HG02885 (cell line): ENCODE measurements around the gene SGK1.
"Not testable (repeated sequence)": the region's sequence is repeated elsewhere in the genome, so short reads cannot be mapped to it uniquely, and the experiment has no call there.

ENCODE experiments used
- ATAC-seq: cut with Tn5 transposase; IDR thresholded peaks from one replicate; pipeline ENCODE4 v1.9.1; 2021; ENCODE audit warnings: mild to moderate bottlenecking; ENCODE audit not compliant: unreplicated experiment, poor library complexity

SGK1 gene

GRCh38 chr6:134328792-134329191 is 10.9 kb upstream of the SGK1 start:
- ATAC-seq, result no peak

- ATAC-seq, result no peak
Measured at GRCh38 chr6:134328138-134328537, 10.2 kb upstream of the SGK1 start.

GRCh38 chr6:134326192-134326591 is 8.3 kb upstream of the SGK1 start:
- ATAC-seq, result not testable (repeated sequence)

GRCh38 chr6:134324766-134325165 is 6.9 kb upstream of the SGK1 start:
- ATAC-seq, result no peak

- no peak for ATAC-seq
Measured at GRCh38 chr6:134324141-134324540, 6.2 kb upstream of the SGK1 start.

- ATAC-seq, result no peak
Measured at GRCh38 chr6:134323698-134324097, 5.8 kb upstream of the SGK1 start.

GRCh38 chr6:134323294-134323693 is 5.4 kb upstream of the SGK1 start:
- ATAC-seq, result no peak

- no peak for ATAC-seq
Measured at GRCh38 chr6:134322216-134322615, 4.3 kb upstream of the SGK1 start.

GRCh38 chr6:134321246-134321645 is 3.3 kb upstream of the SGK1 start:
- no peak for ATAC-seq

- not testable (repeated sequence) for ATAC-seq
Measured at GRCh38 chr6:134319686-134320085, 1.8 kb upstream of the SGK1 start.

GRCh38 chr6:134318974-134319281 is 1.0 kb upstream of the SGK1 start:
- no peak for ATAC-seq

GRCh38 chr6:134318236-134318973 is 493 bp upstream of the SGK1 start:
- no peak for ATAC-seq

- no peak for ATAC-seq
Measured at GRCh38 chr6:134316733-134317431, 1.0 kb downstream of the SGK1 start.

- ATAC-seq, result no peak
Measured at GRCh38 chr6:134315974-134316441, 1.9 kb downstream of the SGK1 start.

- ATAC-seq, result no peak
Measured at GRCh38 chr6:134315189-134315588, 2.7 kb downstream of the SGK1 start.

GRCh38 chr6:134314006-134314821 is 3.7 kb downstream of the SGK1 start:
- ATAC-seq, result no peak

- no peak for ATAC-seq
Measured at GRCh38 chr6:134312038-134312660, 5.8 kb downstream of the SGK1 start.

- ATAC-seq, result no peak
Measured at GRCh38 chr6:134310817-134311216, 7.1 kb downstream of the SGK1 start.

GRCh38 chr6:134309983-134310605 is 7.8 kb downstream of the SGK1 start:
- no peak for ATAC-seq

GRCh38 chr6:134309227-134309626 is 8.7 kb downstream of the SGK1 start:
- ATAC-seq, result no peak
